DOHH2 (cell line): ENCODE data around the gene PDGFC.

Experiments
- EZH2phosphoT487 ChIP-seq: fragments of 200-600 bp; sonication (generic); IDR thresholded peaks from 2 replicates; pipeline ENCODE4 v1.6.1; 2017; ENCODE audit warnings: borderline replicate concordance, mild to moderate bottlenecking, antibody characterized with exemption, low read length, moderate library complexity, mixed read lengths
- TF ChIP-seq, protein P1 (sequence below): fragments of 200-600 bp; sonication (generic); IDR thresholded peaks from one replicate; pipeline ENCODE4 v1.5.1; 2014; ENCODE audit warnings: antibody characterized with exemption, mild to moderate bottlenecking, low read depth, low read length; ENCODE audit not compliant: poor library complexity, severe bottlenecking

DNA sequence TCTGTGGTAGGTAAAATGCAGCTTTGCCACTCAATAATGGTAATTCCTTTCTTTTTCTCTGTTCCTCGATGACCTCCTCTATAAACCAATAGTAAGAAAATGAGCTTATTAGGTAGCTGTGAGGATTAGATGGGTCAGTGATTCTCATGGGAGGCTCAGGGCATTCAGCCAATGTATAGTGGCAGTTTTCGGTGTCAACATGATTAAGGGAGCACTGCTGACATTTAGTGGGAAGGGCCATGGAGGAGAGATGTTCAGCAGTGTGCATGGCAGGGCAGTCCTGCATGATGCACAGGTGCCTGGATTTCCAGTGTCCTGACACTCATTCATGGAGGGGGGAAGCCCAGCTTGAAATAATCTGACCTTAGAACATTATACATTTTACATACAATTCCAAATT, 232.8 kb downstream of the PDGFC start:
- no peak for TF ChIP-seq EZH2phosphoT487
- TF ChIP-seq, protein P1, sequence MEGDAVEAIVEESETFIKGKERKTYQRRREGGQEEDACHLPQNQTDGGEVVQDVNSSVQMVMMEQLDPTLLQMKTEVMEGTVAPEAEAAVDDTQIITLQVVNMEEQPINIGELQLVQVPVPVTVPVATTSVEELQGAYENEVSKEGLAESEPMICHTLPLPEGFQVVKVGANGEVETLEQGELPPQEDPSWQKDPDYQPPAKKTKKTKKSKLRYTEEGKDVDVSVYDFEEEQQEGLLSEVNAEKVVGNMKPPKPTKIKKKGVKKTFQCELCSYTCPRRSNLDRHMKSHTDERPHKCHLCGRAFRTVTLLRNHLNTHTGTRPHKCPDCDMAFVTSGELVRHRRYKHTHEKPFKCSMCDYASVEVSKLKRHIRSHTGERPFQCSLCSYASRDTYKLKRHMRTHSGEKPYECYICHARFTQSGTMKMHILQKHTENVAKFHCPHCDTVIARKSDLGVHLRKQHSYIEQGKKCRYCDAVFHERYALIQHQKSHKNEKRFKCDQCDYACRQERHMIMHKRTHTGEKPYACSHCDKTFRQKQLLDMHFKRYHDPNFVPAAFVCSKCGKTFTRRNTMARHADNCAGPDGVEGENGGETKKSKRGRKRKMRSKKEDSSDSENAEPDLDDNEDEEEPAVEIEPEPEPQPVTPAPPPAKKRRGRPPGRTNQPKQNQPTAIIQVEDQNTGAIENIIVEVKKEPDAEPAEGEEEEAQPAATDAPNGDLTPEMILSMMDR: no peak
